HG02870 (cell line): ENCODE data around the gene FAM53B.

Experiments
- ATAC-seq: cut with Tn5 transposase; IDR thresholded peaks from one replicate; pipeline ENCODE4 v1.9.1; 2021; ENCODE audit warnings: mild to moderate bottlenecking, moderate library complexity; ENCODE audit not compliant: unreplicated experiment

FAM53B gene

DNA sequence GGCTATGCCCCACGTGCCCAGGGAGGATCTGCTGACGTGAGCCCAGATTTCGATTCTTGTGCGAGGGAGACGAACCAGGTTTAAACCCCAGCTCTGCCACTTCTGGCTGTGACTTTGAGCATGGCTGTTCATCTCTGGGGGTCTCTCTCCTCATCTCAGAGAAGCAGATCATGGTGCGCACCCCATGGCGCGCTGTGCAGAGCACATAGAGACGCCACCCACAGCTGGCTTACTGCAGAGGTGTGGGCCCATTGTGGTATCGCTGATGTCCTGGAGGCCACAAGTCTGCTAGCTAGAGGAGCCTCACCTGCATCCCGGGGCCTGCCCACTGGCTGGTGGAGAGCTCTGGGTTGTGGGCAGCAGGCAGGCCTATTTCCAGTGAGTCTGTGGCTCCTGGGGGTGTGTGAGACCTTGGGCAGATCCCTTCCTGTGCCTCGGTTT is 142.0 kb downstream of the FAM53B start:
- no peak for ATAC-seq

DNA sequence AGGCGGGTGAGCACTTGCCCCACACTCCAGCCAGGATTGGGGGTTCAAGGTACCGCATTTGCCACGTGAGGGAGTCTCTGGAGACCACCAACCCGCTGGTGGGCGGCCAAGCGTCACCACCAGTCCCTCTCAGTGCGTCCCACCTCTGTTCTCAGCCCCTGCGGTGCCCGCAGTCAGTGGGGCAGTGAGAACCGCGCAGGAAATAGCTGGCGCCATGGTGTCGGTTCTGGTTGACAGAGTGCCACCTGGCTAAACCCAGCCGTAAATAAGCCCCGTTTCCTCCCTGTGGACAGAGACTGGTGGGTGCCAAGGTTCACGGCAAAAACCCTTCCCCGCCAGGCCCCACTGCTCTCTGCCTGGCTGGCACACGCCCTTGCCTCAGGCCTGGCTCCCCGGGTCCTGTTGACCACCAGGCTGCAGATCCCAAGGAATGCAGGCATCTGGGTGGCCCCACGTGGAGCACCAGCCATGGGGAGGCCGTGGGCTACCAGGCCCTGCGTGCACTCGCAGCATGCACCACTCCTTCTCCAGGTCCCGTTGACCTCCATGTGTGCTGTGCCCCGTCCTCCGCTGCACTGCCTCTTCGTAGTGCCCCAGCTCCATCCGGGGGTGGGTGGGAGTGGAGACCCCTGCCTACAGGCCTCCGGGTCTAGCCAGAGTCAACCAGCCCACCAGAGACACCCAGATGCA is 142.6 kb downstream of the FAM53B start:
- no peak for ATAC-seq

- ATAC-seq: no peak
Observed at GRCh38 chr10:124601016-124601415, 143.2 kb downstream of the FAM53B start.

- no peak for ATAC-seq
Observed at GRCh38 chr10:124600051-124600880, 143.9 kb downstream of the FAM53B start.

- ATAC-seq: no peak
Observed at GRCh38 chr10:124599588-124600050, 144.6 kb downstream of the FAM53B start.

- ATAC-seq: no peak
Observed at GRCh38 chr10:124598773-124599587, 145.2 kb downstream of the FAM53B start.

DNA sequence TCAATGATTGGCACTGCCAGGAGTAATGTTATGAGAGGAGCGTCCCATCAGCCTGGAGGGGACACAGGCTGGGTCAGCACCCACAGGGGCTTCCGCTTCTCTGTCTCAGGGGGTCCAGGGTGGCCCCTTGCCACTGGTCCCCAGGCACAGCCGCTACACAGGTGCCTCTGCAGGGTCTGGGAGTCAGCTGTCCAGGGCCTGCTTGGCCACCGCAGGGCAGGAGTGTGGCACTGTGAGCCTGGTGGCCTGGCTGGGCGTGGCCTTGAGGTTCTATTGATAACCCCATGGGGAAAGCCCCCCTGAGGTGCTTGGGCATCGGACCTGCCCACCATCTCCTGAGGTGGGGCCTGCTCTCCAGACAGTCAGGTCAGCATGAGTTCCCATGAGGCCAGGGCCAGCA is 146.0 kb downstream of the FAM53B start:
- ATAC-seq: no peak

- ATAC-seq: no peak
Observed at GRCh38 chr10:124597846-124598165, 146.4 kb downstream of the FAM53B start.

DNA sequence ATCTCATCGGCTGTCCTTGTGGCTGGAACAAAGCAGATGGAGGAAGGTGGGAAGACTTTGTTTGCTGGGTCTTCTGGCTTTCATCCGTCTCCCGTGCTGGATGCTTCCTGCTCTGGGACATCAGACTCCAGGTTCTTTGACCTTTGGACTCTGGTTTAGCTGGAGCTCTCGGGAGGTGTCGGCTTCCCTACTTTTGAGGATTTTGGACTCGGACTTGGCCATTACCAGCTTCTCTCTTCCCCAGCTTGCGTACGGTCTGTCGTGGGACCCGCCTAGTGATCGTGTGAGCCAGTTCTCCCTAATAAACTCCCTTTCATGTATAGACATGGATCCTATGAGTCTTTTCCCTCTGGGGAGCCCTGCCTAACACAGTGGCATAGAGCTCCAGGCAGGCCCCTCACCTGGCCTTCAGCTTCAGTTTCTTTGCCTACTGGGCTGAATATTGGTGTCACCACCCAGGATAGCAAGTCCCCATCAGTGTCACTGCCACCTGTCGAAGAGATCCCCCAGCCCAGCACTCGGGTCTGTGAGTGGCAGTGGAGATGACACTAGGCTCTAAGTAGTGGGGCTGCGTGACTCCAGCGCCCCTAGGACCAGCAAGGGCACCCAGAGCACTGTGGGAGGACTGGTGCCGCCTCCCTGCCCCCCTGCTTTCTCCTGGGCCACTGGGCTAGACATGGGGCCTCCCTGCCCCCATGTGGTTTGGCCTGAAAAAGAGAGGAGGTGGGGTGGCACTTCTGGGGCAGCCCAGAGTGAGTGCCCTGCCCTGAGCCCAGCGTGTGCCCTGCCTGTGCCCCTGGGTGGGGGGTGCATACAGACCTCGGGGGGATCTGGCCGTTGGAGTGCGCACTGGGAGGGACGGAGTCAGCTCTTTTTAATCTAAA is 147.0 kb downstream of the FAM53B start:
- ATAC-seq: no peak

DNA sequence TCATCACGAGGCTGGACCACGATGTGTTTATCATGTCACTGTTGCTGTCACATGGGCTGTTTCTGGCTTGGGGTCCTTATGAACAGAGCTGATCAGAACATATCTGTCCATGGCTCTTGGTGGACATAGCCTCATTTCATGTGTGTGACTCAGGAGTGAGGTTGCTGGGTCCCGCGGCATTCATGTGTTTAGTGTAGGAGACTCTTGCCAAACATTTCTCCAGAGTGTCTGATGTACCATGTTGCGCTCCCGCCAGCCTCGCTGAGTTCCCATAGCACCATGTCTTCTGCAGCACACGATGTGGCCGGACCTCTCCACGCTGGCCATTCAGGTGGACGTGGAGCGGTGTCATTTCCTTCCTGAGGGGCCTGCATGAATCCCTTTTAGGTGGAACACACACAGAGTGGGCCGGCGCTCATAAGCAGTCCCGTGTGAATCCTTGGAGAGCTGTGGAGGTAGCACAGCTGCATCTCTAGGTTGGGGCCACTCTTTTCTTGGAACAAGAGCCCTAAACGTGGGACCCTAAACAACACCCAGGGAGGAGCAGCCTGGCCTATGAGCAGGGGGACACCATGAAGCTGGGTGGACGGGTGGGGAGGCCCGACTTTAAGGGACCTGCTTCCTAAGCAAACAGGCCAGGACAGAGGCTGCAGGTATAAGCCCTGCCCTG is 147.9 kb downstream of the FAM53B start:
- ATAC-seq: no peak

- ATAC-seq: no peak
Observed at GRCh38 chr10:124595143-124595883, 148.9 kb downstream of the FAM53B start.

DNA sequence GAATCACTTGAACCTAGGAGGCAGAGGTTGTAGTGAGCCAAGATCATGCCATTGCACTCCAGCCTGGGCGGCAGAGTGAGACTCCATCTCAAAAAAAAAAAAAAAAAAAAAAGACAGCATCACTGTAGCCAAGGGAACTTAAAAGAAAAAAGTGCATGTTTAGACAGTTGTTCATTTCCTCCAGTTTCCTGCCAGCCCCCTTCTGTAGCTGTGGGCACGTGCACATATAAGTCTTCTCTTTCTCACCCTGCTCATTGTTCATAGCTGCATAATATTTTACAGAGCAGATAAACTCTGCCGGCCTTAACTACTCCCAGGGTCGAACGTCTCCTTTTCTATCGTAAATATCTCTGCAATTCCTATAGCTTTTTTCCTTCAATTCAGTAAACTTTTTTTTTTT is 149.9 kb downstream of the FAM53B start:
- no peak for ATAC-seq

GRCh38 chr10:124593431-124593985 is 150.7 kb downstream of the FAM53B start:
- ATAC-seq: no peak

DNA sequence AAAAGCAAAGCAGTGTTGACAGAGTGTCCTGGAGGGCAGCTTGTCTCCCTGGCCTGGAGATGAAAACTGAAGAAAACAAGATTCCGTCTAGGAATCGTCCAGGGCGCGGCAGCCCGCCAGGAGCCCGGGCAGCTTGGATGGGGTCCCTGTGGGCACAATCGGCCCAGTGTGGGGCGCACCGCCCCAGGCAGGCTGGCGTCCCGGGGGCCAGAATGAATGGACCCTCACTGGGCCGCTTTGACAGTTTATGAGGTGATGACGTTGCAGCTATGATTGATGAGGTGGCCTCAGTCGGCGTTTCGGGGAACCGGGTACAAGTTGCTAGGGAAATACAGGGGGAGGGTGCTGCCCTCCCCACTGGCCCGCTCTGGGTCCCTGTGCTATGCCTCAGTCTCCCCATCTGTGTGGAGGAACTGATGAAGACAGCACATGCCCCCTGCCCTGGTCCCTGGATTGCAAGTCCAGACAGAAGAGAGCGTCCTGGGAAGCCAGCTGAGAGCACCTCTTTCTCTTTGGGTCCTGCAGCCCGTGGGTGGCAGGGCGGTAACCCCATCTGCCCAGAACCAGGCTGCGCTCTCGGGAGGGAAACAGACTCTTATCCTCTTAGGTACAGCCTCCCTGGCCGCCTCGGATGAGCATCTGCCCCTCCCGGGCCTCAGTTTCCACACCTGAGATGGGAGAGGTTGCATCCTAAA is 151.3 kb downstream of the FAM53B start:
- no peak for ATAC-seq

DNA sequence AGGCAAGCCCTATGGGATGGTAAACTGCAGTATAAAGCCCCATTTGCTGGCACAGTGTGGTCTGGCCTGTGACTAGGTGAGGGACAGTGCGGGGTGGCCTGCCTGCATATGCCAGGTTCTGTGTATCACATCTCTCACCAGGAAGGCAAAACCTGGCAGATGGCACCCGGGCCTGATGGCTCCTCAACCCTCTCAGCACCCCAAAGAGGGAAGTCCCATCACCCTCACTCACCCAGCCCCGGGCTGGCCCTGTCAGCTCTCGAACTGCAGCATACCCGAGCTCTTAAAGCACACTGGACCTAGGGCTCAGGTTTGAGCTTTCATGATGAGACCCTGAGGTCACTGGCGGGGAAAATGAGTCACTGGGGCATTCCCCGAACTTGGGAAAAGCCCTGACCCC is 152.1 kb downstream of the FAM53B start:
- ATAC-seq: no peak

DNA sequence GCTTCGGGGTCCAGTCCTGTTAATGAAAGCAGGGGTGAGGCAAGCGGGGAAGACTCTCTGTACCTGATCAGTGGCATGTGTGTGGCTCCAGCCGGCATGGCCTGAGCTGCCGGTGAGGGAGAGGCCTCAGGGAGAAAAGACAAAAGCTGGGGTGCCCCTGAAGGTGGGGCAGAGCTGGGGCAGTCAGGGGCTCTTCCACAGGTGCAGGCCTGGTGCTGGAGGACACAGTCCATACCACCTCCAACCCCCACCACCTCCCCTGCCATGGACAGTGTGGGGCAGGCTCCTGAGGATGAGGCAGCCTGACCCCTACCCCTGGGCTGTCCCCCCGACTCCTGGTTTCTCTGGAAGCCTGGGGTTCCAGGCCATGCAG is 153.1 kb downstream of the FAM53B start:
- no peak for ATAC-seq

DNA sequence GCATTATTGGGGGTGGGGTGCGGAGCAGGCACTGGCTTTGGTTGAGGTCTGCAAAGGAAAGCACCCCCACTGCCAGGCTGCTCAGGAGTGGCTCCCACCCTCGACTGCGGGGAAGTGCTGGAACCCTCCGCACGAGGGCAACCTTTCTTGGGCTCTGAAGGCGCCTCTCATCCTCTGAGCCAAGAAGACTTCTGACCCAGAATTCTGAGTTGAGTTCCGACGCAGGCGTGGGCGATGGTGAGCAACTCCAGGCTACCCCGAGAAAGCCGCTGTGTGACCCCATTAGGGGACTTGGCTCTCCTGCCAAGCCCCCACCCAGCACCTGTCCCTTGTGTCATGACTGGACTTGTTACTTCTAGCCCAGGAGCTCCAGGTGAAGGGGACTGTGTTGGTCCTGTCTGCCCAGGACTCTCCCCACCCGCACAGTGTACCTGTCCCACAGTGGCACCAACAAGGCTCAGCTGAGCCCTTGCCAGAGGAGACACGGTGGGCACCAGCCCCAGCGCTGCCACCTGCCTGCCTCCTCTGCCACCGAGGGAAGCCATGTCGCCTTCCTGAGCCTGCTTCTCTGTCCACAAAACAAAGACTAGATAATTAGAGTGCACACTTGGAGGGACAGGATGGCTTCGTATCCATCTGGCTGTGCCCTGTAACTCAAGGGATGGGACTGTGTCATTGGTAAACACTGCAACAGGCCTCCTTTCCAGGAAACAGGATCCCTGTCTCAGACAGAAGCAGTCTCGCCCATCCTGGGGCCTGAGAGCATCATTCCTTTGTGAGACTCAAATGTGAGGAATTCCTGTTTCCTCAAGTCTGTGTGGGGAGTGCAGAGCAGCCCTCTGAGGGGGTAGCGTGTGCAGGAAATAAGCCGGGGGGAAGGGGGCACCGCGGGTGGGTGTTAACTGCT is 153.7 kb downstream of the FAM53B start:
- no peak for ATAC-seq
